Measurements from ENCODE around the gene MEF2D.

The MEF2D gene

GRCh38 chr1:156429313-156430060, 71.1 kb downstream of the MEF2D start:
- Histone ChIP-seq H3K9ac (ENCODE audit: low read depth, low read length, poor library complexity, severe bottlenecking) (no peak overlapping the region), H2AFZ (ENCODE audit: low read length) (no peak overlapping the region), H3K4me1 (ENCODE audit: insufficient read depth, low read length, poor library complexity, severe bottlenecking) (no peaks in the 10 kb centered on the region), H3K27me3 (ENCODE audit: insufficient read depth, low read length, poor library complexity, severe bottlenecking) (peaks cover 5% of the 10 kb centered on the region), H3K9me2 (replicated peaks; ENCODE audit: low read depth, low read length) (no peaks in the 10 kb centered on the region), H3K79me2 (ENCODE audit: insufficient read depth, low read length) (no peaks in the 10 kb centered on the region), H4K20me1 (ENCODE audit: insufficient read depth, low read length, poor library complexity, severe bottlenecking) (no peaks in the 10 kb centered on the region), H3K9me3 (ENCODE audit: insufficient read depth, low read depth, low read length) (no peaks in the 10 kb centered on the region), H3K4me3 (ENCODE audit: low read length, poor library complexity, severe bottlenecking) (no peak overlapping the region), H3F3A (ENCODE audit: low read depth) (no peaks in the 10 kb centered on the region), H3K4me2 (ENCODE audit: low read depth, low read length, poor library complexity, severe bottlenecking) (no peak overlapping the region), H3K36me3 (ENCODE audit: insufficient read depth, low read length) (no peaks in the 10 kb centered on the region)
- TF ChIP-seq, protein P1, sequence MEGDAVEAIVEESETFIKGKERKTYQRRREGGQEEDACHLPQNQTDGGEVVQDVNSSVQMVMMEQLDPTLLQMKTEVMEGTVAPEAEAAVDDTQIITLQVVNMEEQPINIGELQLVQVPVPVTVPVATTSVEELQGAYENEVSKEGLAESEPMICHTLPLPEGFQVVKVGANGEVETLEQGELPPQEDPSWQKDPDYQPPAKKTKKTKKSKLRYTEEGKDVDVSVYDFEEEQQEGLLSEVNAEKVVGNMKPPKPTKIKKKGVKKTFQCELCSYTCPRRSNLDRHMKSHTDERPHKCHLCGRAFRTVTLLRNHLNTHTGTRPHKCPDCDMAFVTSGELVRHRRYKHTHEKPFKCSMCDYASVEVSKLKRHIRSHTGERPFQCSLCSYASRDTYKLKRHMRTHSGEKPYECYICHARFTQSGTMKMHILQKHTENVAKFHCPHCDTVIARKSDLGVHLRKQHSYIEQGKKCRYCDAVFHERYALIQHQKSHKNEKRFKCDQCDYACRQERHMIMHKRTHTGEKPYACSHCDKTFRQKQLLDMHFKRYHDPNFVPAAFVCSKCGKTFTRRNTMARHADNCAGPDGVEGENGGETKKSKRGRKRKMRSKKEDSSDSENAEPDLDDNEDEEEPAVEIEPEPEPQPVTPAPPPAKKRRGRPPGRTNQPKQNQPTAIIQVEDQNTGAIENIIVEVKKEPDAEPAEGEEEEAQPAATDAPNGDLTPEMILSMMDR (conservative IDR thresholded peaks at IDR 0.05; ENCODE audit: low read length): no peak
- TF ChIP-seq EZH2phosphoT487 (IDR thresholded peaks at IDR 0.05; ENCODE audit: borderline replicate concordance): no peak

- Histone ChIP-seq H3K9me3 (ENCODE audit: insufficient read depth, low read depth, low read length) (no peaks in the 10 kb centered on the region), H3F3A (ENCODE audit: low read depth) (no peaks in the 10 kb centered on the region), H3K9ac (ENCODE audit: low read depth, low read length, poor library complexity, severe bottlenecking) (no peak overlapping the region), H3K4me1 (ENCODE audit: insufficient read depth, low read length, poor library complexity, severe bottlenecking) (no peaks in the 10 kb centered on the region), H3K27me3 (ENCODE audit: insufficient read depth, low read length, poor library complexity, severe bottlenecking) (peaks cover 5% of the 10 kb centered on the region), H2AFZ (ENCODE audit: low read length) (no peak overlapping the region), H3K4me3 (ENCODE audit: low read length, poor library complexity, severe bottlenecking) (no peak overlapping the region), H3K4me2 (ENCODE audit: low read depth, low read length, poor library complexity, severe bottlenecking) (no peak overlapping the region), H3K9me2 (replicated peaks; ENCODE audit: low read depth, low read length) (no peaks in the 10 kb centered on the region), H4K20me1 (ENCODE audit: insufficient read depth, low read length, poor library complexity, severe bottlenecking) (no peaks in the 10 kb centered on the region), H3K79me2 (ENCODE audit: insufficient read depth, low read length) (no peaks in the 10 kb centered on the region), H3K36me3 (ENCODE audit: insufficient read depth, low read length) (no peaks in the 10 kb centered on the region)
- TF ChIP-seq EZH2phosphoT487 (IDR thresholded peaks at IDR 0.05; ENCODE audit: borderline replicate concordance): no peak
- TF ChIP-seq, protein P1 (conservative IDR thresholded peaks at IDR 0.05; ENCODE audit: low read length): no peak
Observed at GRCh38 chr1:156428746-156429288, 71.8 kb downstream of the MEF2D start.

GRCh38 chr1:156427957-156428356, 72.6 kb downstream of the MEF2D start:
- Histone ChIP-seq H3K27me3 (ENCODE audit: insufficient read depth, low read length, poor library complexity, severe bottlenecking) (peaks cover 9% of the 10 kb centered on the region), H3K79me2 (ENCODE audit: insufficient read depth, low read length) (no peaks in the 10 kb centered on the region), H3K9me2 (replicated peaks; ENCODE audit: low read depth, low read length) (no peaks in the 10 kb centered on the region), H3K9ac (ENCODE audit: low read depth, low read length, poor library complexity, severe bottlenecking) (no peak overlapping the region), H3F3A (ENCODE audit: low read depth) (no peaks in the 10 kb centered on the region), H3K4me3 (ENCODE audit: low read length, poor library complexity, severe bottlenecking) (no peak overlapping the region), H3K36me3 (ENCODE audit: insufficient read depth, low read length) (no peaks in the 10 kb centered on the region), H3K9me3 (ENCODE audit: insufficient read depth, low read depth, low read length) (no peaks in the 10 kb centered on the region), H3K4me2 (ENCODE audit: low read depth, low read length, poor library complexity, severe bottlenecking) (no peak overlapping the region), H3K4me1 (ENCODE audit: insufficient read depth, low read length, poor library complexity, severe bottlenecking) (no peaks in the 10 kb centered on the region), H4K20me1 (ENCODE audit: insufficient read depth, low read length, poor library complexity, severe bottlenecking) (no peaks in the 10 kb centered on the region), H2AFZ (ENCODE audit: low read length) (no peak overlapping the region)
- TF ChIP-seq EZH2phosphoT487 (IDR thresholded peaks at IDR 0.05; ENCODE audit: borderline replicate concordance): no peak
- TF ChIP-seq, protein P1 (conservative IDR thresholded peaks at IDR 0.05; ENCODE audit: low read length): no peak
